Fibroblast of skin of left quadriceps (primary cell): ENCODE data around the gene RASA3.
"Not testable (repeated sequence)": the region's sequence is repeated elsewhere in the genome, so short reads cannot be mapped to it uniquely, and the experiment has no call there.

Experiments used
- DNase-seq, 2 experiments: peaks; one replicate each; pipeline ENCODE4 v3.0.0-alpha.2; 2013; ENCODE audit warnings: low read depth in 2 of 2

RASA3 gene

DNA sequence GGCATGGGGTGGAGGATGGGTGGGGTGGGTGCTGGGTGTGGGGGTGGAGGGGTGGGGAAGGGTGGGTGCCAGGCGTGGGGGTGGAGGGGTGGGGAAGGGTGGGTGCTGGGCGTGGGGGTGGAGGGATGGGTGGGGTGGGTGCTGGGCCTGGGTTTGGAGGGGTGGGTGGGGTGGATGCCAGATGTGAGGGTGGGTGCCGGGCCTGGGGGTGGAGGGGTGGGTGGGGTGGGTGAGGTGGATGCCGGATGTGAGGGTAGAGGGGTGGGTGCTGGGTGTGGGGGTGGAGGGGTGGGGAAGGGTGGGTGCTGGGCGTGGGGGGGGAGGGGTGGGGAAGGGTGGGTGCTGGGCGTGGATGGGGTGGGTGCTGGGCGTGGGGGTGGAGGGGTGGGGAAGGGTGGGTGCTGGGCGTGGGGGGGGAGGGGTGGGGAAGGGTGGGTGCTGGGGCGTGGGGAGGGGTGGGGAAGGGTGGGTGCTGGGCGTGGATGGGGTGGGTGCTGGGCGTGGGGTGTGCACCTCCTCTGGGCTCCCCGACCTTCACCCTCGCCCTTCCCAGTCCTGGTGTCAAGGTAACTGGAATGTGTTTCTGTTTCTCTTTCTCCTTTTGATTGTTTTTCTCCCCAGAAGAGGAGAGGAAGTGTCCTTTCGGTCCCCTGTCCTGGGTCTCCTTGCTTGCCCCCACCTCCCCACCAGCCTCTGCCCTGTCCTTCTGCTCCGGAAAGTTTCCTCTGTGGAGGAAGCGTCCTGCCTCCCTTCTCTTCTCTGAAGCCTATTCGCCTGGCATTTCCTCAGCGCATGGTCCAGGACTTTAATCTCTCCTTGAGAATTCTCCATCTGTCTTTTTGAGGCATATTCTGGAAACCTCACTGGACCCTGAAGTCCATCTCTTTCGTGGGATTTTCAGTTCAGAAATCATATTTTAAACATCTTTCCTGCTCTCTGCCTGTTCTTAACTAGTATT is 23.8 kb upstream of the RASA3 start:
- DNase-seq, result no peak

DNA sequence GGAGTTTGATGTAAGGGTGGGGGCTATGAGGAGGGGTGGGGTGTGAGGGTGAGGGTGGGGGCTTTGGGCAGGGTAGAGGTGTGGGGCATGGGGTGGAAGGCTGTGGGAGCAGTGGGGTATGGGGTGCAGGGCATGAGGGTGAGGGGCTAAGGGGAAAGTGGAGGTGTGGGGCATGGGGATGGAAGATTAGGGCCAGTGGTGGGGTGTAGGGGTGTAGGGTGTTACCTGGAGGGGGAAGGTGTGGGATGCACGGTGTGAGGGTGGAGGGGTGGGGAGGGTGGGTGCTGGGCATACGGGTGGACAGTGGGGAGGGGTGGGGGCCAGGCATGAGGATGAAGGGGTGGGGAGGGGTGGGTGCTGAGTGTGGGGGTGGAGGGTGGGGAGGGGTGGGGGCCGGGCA is 22.9 kb upstream of the RASA3 start:
- no peak for DNase-seq

DNA sequence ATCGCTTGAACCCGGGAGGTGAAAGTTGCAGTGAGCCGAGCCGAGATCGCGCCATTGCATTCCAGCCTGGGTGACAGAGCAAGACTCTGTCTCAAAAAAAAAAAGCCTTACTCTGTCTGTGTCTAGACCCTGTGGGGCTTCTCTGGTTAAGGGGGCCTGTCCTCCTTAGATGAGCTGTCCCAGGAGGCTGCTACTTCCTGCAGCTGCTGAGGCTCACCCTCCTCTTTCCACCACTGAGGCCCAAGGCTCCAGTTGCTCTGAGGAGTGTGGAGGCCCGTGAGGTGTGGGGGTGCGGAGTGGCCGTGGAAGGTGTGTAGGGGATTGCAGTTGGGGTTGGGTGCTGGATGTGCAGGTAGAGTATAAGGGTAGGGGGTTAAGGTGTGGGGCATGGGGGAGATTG is 22.1 kb upstream of the RASA3 start:
- DNase-seq, result no peak

DNA sequence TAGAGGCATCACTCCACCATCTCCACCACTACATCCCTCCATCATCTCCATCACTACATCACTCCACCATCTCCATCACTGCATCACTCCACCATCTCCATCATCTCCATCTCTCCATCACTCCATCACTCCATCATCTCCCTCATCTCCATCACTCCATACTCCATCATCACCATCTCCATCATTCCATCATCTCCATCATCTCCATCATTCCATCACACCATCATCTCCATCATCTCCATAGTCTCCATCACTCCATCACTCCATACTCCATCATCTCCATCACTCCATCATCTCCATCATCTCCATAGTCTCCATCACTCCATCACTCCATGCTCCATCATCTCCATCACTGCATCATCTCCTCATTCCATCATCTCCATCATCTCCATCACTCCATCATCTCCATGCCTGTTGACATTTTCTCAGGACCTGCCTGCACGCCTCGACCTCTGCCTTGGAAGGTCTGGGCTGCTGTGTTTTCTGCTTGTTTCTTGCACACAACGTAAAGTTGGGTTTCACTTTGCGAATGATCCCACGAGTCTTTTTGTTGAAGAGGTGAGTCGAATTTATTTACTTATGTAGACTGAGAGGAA is 21.2 kb upstream of the RASA3 start:
- DNase-seq, result no peak

DNA sequence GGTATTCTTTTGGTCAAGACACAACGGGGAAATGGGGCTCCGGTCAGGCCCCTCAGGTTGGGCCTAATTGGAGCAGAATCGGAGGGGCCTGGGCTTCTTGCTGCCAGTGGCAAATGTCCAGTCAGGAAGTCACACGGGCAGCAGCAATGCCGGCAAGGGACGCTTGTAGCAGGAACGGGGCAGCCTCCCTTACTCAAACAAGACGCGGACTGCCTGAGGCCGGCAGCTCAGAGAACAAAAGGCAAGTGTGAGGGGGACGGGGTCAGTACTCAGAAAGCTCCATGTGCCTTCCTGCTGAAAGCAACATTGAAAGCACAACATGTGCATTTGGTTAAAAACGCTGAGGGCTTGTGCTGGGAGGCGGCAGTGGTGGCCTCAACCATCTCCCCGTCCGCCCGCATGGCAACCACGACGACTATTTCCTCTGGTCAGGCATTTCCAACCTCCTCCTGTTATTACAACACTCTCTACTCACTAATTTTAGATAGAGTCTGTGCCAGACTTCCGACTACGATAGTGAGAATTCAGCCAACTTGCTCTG is 20.5 kb upstream of the RASA3 start:
- DNase-seq, result peak in 1 of 2 experiments; percentile 33

DNA sequence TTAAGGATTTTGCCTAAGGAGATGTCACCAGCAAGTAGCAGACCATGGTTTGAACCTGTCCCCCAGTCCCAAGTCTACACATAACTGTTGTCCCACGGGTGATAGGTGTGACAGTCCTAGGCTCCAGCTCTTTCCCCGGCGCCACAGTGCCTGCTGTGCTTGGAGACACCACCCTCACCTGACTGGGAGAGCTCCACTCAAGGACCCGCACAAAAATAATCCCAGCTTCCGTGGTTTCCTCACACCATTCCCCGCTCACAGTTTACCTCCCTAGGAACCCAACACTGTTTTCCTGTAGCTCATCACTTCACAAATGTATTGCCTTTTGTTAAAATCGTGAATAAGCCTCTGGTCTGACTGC is 19.8 kb upstream of the RASA3 start:
- no peak for DNase-seq

DNA sequence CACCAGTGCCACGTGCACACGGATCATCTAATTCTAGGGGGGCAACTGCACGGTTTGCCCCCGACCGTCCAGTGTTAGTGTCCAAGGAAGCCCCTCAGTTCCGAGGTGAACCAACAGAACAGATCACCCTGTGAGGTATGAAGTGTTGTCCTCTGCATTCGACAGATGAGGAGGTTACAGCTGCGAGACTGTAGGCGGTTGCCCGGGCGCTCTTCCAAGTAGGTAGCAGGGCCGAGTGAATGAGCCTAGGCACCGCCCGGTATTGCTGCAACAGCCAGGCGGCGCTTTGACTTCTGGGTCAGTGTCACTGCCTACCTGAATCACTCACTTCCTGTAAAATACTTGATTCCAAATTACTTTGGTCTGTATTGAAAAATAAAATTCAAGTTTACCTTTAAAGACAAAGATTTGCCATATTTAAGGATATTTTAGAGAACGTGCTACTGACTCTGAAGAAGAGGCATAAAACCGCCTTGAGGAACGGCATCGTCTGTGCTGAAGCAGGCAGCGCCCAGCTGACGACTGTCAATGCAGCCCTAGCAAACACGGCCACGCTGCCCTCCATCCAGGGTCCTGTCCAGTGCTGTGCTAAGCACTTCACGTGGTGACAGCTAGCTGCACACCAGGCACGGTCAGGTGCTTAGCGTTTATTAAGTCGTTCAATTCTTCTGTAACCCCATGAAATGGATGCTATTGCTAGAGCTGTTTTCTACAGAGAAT is 19.3 kb upstream of the RASA3 start:
- DNase-seq, result no peak

DNA sequence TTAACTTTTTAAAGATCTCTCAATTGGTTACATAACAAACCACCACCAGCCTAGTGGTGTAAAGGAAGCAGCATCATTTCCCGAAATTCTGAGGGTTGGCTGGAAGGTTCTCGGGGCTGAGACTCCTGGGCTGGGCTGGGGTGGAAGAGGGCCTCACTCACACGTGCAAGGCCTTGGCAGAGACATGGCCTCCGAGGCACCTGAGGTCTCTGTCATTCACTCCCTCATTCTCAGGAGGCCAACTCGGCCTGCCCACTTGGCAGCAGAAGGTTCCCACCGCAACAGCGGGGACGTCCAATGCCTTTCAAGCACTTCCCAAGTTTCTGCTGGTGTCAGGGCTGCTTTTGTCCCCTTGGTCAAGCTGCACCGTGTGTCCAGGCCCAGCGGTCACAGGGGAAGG is 18.6 kb upstream of the RASA3 start:
- DNase-seq, result no peak

DNA sequence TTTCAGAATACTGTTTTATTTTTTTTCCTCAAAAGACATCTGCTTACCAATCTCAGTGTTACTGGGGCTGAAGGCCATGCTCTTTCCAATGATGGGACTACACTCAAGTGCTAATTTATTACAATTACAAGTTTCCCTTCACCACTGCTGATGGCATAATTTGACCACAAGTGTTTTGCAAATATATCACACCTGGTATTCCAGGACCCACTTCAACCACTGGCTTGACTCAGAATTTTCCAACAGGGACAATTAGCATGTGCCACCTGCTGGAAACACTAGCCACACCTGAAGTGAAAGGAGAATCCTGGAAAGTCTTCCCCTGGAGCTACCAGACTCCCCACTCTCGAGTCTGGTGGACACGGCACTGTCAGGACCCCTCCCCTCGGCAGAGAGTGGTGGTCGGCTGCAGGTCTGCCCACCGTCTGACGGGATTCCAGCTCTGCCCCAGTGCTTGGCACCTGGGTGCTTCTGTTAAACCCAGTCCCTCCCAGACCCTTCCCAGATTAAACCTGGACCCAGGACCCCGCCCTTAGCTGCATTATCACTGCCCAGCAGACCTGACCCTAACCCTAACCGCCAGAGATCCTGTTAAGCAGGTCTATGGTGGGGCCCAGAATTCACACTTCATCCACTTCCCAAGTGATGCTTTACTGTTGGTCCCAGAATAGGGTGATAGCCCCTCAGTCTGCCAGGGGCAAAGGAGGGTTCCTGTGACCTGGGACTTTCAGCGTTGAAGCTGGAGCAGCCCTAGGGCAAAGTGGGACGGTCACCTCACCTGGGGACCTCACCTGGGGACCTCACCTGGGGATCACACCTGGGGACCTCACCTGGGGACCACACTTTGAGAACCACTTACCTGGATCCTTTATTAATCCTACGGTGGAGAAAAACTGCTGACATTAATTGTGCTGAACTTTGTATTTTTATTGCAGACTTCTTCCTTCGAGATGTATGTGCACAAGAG is 17.6 kb upstream of the RASA3 start:
- DNase-seq, result no peak

DNA sequence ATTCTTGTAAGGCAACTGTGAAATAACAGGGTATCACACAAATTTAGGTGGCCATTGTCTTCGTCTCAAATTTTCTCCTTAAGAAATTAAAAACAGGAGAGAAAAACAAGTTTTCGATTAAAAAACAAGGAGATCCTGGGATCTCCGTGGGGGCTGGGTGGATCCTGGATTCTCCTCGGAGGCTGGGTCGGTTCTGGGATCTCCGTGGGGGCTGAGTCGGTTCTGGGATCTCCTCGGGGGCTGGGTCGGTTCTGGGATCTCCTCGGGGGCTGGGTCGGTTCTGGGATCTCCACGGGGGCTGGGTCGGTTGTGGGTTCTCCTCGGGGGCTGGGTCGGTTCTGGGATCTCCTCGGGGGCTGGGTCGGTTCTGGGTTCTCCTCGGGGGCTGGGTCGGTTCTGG is 16.5 kb upstream of the RASA3 start:
- not testable (repeated sequence) for DNase-seq

DNA sequence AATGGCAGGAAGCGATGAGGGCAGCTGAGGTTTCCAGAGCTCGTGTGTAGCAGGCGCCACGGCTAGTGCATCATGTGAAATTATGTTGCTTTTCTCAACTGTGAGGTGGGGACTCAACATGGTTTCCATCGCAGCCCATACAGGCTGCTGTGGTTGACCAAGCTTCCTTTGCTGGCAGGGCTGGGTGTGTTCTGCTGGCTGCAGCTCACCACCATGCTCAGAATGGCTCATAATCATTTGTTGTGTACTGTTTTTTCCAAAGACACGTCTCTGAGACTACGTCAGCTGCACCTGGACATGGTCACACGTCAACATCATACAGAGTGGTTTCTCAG is 16.1 kb upstream of the RASA3 start:
- no peak for DNase-seq

DNA sequence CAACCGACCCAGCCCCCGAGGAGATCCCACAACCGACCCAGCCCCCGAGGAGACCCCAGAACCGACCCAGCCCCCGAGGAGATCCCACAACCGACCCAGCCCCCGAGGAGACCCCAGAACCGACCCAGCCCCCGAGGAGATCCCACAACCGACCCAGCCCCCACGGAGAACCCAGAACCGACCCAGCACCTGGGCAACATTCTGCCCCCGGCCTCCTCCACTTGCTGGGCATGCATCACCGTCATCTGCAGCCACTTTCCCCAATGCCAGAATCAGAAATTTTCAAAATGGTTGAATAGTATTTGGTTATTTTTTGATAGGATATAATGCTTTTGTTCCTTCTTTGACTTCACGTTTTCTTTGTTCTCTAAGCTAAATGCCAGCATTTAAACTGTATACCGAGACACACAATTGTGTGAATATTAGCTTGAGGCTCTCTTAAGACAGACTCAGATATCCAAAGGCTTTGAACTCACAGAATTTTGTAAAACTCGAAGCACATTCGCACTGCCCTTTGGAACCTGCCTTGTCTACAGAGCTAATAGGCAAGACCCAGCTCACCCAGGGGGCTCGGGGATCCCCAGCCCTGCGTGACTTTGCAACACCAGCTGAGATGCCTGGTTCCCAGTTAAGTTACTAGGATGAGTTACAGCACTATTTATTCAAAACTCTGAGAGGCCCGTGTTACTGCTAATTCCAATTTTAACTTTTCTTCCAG is 15.5 kb upstream of the RASA3 start:
- DNase-seq, result no peak

DNA sequence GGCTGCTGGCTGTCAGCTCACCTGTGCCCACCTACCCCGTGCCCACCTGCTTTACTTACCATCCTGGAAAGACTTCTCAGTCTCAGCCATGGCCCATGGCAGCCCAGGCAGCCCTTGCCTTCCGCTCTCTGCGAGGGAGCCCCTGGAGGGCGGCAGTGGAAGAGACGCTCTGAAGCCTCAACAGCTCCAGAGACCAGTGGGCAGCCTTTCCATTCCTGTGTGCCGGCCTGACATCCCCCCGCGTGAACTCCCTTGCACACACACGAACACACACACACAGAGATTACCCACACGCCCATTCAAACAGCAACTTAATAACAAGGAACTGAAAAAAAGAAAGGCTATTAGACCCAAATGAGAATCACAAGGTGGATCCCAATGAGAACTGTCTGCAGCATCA is 14.2 kb upstream of the RASA3 start:
- DNase-seq, result no peak

DNA sequence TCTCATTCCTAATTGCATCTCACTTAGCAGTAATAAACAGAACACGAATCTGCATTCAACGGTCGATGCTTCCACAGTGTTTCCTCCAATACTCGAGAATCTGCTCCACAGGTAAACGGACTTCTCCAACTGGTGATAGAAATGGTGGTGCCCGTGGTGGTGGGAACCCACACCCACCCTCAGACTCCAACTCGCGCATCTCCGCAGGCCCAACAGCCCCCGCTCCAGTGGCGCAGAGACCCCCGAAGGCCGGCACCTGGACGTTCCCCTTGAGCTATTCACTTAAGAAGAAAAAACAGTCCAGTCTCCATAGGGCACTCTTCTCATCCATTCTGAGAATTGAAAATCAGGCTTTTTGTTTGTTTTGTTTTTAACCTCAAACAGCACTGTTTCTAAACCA is 13.8 kb upstream of the RASA3 start:
- no peak for DNase-seq

DNA sequence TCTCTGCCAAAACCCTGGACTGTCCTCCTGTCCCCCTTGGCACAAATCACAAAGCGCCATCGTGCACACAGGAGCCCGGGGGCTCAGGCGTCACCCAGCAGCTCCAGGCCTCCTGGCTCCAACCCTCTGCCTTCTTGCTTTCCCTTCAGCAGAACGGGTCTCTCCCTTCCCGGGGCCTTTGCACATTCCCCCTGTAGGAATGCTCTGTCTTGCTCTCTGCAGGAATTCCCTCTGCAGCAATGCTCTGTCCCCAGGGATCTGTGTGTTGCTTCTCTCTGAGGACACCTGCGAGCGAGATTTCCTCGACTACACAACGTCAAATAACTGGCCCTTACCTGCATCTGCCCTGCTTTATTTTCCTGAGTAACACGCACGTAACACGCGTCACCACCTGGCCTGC is 13.3 kb upstream of the RASA3 start:
- no peak for DNase-seq

DNA sequence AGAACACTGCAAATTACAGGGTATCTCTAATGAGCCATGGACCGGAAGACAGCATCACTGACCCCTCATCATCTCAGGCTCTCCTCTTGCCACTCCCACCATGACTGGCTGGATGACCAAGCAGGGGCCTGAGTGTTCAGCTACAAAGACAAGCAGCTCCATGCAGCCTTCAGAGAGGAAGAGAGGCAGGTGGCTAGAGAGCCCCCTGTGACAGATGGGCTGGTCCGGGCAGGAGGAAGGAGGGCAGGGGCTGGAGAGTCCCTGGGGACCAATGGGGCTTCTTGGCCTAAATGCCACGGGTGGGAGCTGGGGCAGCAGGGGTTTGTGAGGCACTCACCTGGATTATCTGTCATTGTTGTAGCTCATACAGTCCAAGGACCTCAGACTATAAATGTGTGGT is 12.8 kb upstream of the RASA3 start:
- no peak for DNase-seq

DNA sequence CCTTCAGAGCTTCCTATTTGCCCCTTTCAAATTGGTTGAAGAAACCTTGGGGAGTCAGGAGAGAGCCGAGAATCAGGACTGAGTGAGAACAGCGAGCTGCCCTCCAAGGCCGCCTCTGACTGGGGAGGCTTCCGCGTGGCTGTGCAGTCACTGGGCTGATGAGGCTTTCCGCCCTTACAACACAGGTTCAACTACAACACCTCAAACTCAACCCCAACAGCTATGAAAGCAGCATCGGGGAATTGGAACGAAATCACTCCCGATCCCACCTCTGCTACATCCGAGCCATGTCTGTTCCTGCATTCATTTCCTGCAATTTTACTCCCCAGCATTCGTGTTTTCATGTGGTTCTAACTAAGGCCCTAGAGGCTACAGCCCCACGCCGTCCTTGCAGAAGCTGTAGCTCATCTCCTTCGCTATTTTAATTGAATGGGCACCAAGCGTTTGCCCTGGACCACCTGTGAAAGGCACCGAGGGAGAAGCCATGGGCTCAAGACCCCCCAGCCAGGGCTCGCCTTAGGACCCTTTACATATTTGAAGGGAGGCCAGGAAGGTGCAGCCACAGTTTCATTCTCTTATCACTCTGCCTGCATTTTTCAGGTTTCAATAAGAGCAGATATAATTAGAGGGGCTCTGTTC is 12.3 kb upstream of the RASA3 start:
- no peak for DNase-seq

DNA sequence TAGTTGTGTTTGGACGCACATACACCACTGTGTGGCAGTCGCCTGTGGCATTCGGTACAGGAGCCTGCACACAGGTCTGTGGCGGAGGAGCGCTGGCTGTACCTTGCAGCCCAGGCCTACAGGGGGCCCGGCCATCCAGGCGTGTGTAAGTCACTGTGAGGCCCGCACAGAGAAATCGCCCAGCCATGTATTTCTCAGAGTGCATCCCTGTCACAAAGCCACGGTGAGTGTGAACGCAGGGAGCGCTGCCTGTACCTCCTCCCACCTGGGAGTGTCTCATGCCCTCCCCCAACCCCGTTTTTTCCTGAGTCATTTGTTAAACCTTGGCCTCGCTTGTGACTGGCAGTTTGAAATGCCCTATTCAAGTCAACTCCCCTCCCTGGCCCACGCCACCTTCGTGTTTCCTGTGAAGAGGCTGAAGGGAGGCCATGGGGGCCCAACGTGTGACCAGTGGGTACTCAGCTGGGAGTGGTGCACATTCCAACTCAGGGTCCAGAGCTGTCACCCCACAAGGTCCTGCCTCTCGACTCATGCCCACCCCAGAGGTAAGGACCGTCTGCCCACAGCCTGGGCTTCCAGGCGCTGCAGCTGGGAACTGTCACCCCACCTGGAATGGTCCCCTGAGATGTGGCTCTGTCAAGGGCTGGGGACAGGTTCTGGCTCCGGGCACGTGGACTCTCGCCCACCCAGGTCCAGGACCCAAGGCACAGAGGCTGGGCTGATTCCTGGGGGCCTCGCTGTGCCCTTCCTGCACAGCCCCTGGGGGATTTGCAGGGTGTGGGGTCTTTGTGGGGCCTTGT is 11.6 kb upstream of the RASA3 start:
- DNase-seq, result no peak

DNA sequence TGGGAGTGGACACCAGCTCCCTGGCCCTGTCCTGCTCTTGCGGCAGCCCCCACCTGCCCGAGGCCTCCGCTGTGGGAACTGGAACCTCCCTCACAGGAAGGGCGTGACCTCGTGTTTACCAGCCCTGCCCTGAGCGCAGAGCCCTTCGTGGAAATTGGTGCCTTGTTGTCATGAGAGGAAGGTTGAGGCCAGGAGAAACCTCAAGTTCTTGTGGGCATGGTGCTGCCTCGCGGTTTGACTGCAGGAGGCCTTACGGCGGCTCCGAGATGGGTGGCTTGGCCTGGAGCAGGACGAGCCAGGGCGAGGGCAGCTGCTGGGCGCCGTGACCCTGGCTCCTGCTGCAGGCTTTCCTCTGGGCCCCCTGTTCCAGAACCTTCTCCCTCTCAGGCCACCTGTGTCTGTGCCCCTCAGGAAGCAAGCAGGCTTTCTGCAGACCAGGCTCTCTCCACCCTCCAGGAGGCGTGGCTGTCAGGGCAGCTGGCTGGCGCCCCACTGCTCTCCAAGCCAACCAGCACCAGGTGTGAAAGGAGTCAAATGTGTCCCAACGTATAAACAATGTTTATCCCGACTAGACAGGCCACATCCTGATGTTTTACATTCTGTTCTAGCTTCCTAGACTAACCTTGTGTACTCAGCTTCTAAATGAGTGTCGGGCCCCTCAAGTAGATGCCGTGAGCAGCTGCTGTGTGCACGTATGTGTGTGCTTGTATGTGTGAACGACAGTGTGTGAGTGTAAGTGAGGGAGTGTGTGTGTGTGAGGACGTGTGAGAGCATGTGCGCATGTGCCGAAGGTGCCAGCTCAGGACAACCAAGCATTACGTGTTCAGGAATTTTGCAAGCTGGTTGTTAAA is 10.4 kb upstream of the RASA3 start:
- DNase-seq, result no peak
